ENCODE data around the gene SPO11.

Gene SPO11

GRCh38 chr20:57323034-57323433 lies 6.6 kb upstream of the SPO11 start:
- peak overlapping the region; percentile 45; the same call in 1 of the 2 replicates for H3K9ac ChIP-seq (ENCODE audit: low read depth, low read length)
- H3K4me3 ChIP-seq (ENCODE audit: low read length) = peak overlapping the region; percentile 21; the same call in 1 of the 2 replicates
- peaks cover 27% of the 10 kb centered on the region for H3K4me1 ChIP-seq (ENCODE audit: insufficient read depth, low read length)
- H3K9me3 ChIP-seq (ENCODE audit: insufficient read depth, low read depth, low read length) = no peaks in the 10 kb centered on the region
- H3K36me3 ChIP-seq (ENCODE audit: insufficient read depth, low read depth, low read length) = no peaks in the 10 kb centered on the region
- H3K27ac ChIP-seq (ENCODE audit: low read length) = no peak overlapping the region
- no peaks in the 10 kb centered on the region for H3K27me3 ChIP-seq (ENCODE audit: insufficient read depth, low read length)

GRCh38 chr20:57325632-57326356 lies 3.8 kb upstream of the SPO11 start:
- Histone ChIP-seq H3K36me3 (ENCODE audit: insufficient read depth, low read depth, low read length) (no peaks in the 10 kb centered on the region), H3K9ac (ENCODE audit: low read depth, low read length) (no peak overlapping the region), H3K27ac (ENCODE audit: low read length) (no peak overlapping the region), H3K27me3 (ENCODE audit: insufficient read depth, low read length) (peaks cover 7% of the 10 kb centered on the region), H3K4me3 (ENCODE audit: low read length) (no peak overlapping the region), H3K4me1 (ENCODE audit: insufficient read depth, low read length) (peaks cover 27% of the 10 kb centered on the region), H3K9me3 (ENCODE audit: insufficient read depth, low read depth, low read length) (no peaks in the 10 kb centered on the region)

GRCh38 chr20:57326667-57327455 lies 2.7 kb upstream of the SPO11 start:
- Histone ChIP-seq H3K9ac (ENCODE audit: low read depth, low read length) (no peak overlapping the region), H3K27me3 (ENCODE audit: insufficient read depth, low read length) (peaks cover 7% of the 10 kb centered on the region), H3K36me3 (ENCODE audit: insufficient read depth, low read depth, low read length) (no peaks in the 10 kb centered on the region), H3K4me1 (ENCODE audit: insufficient read depth, low read length) (peaks cover 27% of the 10 kb centered on the region), H3K4me3 (ENCODE audit: low read length) (no peak overlapping the region), H3K9me3 (ENCODE audit: insufficient read depth, low read depth, low read length) (no peaks in the 10 kb centered on the region), H3K27ac (ENCODE audit: low read length) (no peak overlapping the region)

GRCh38 chr20:57327820-57328219 lies 1.8 kb upstream of the SPO11 start:
- peaks cover 7% of the 10 kb centered on the region for H3K27me3 ChIP-seq (ENCODE audit: insufficient read depth, low read length)
- no peak overlapping the region for H3K4me3 ChIP-seq (ENCODE audit: low read length)
- no peak overlapping the region for H3K27ac ChIP-seq (ENCODE audit: low read length)
- no peak overlapping the region for H3K9ac ChIP-seq (ENCODE audit: low read depth, low read length)
- H3K4me1 ChIP-seq (ENCODE audit: insufficient read depth, low read length) = peaks cover 23% of the 10 kb centered on the region
- H3K36me3 ChIP-seq (ENCODE audit: insufficient read depth, low read depth, low read length) = no peaks in the 10 kb centered on the region
- H3K9me3 ChIP-seq (ENCODE audit: insufficient read depth, low read depth, low read length) = no peaks in the 10 kb centered on the region

- H3K9ac ChIP-seq (ENCODE audit: low read depth, low read length) = no peak overlapping the region
- no peaks in the 10 kb centered on the region for H3K9me3 ChIP-seq (ENCODE audit: insufficient read depth, low read depth, low read length)
- no peak overlapping the region for H3K27ac ChIP-seq (ENCODE audit: low read length)
- H3K4me1 ChIP-seq (ENCODE audit: insufficient read depth, low read length) = peaks cover 11% of the 10 kb centered on the region
- peaks cover 7% of the 10 kb centered on the region for H3K27me3 ChIP-seq (ENCODE audit: insufficient read depth, low read length)
- H3K4me3 ChIP-seq (ENCODE audit: low read length) = no peak overlapping the region
- H3K36me3 ChIP-seq (ENCODE audit: insufficient read depth, low read depth, low read length) = no peaks in the 10 kb centered on the region
These were observed 1.4 kb downstream of the SPO11 start for GRCh38 chr20:57330998-57331397.

GRCh38 chr20:57332105-57333089 lies 2.8 kb downstream of the SPO11 start:
- Histone ChIP-seq H3K4me3 (ENCODE audit: low read length) (no peak overlapping the region), H3K4me1 (ENCODE audit: insufficient read depth, low read length) (no peaks in the 10 kb centered on the region), H3K9ac (ENCODE audit: low read depth, low read length) (no peak overlapping the region), H3K27me3 (ENCODE audit: insufficient read depth, low read length) (peaks cover 7% of the 10 kb centered on the region), H3K9me3 (ENCODE audit: insufficient read depth, low read depth, low read length) (no peaks in the 10 kb centered on the region), H3K36me3 (ENCODE audit: insufficient read depth, low read depth, low read length) (no peaks in the 10 kb centered on the region), H3K27ac (ENCODE audit: low read length) (no peak overlapping the region)

- Histone ChIP-seq H3K4me1 (ENCODE audit: insufficient read depth, low read length) (no peaks in the 10 kb centered on the region), H3K27me3 (ENCODE audit: insufficient read depth, low read length) (no peaks in the 10 kb centered on the region; the same call in 1 of the 2 replicates), H3K27ac (ENCODE audit: low read length) (no peak overlapping the region), H3K4me3 (ENCODE audit: low read length) (no peak overlapping the region), H3K9me3 (ENCODE audit: insufficient read depth, low read depth, low read length) (no peaks in the 10 kb centered on the region), H3K36me3 (ENCODE audit: insufficient read depth, low read depth, low read length) (no peaks in the 10 kb centered on the region), H3K9ac (ENCODE audit: low read depth, low read length) (no peak overlapping the region)
These were observed 5.8 kb downstream of the SPO11 start for GRCh38 chr20:57335392-57335791.

GRCh38 chr20:57341663-57342062 lies 12.1 kb downstream of the SPO11 start:
- Histone ChIP-seq H3K27me3 (ENCODE audit: insufficient read depth, low read length) (no peaks in the 10 kb centered on the region; the same call in 1 of the 2 replicates), H3K9ac (ENCODE audit: low read depth, low read length) (no peak overlapping the region), H3K36me3 (ENCODE audit: insufficient read depth, low read depth, low read length) (no peaks in the 10 kb centered on the region), H3K4me1 (ENCODE audit: insufficient read depth, low read length) (no peaks in the 10 kb centered on the region), H3K27ac (ENCODE audit: low read length) (no peak overlapping the region), H3K9me3 (ENCODE audit: insufficient read depth, low read depth, low read length) (no peaks in the 10 kb centered on the region), H3K4me3 (ENCODE audit: low read length) (no peak overlapping the region)

GRCh38 chr20:57342829-57343228 lies 13.2 kb downstream of the SPO11 start:
- H3K9me3 ChIP-seq (ENCODE audit: insufficient read depth, low read depth, low read length) = no peaks in the 10 kb centered on the region
- H3K27me3 ChIP-seq (ENCODE audit: insufficient read depth, low read length) = no peaks in the 10 kb centered on the region; the same call in 1 of the 2 replicates

GRCh38 chr20:57346477-57346876 lies 16.9 kb downstream of the SPO11 start:
- H3K4me3 ChIP-seq (ENCODE audit: low read length) = no peak overlapping the region
- H3K9me3 ChIP-seq (ENCODE audit: insufficient read depth, low read depth, low read length) = no peaks in the 10 kb centered on the region
- no peak overlapping the region for H3K9ac ChIP-seq (ENCODE audit: low read depth, low read length)
- no peaks in the 10 kb centered on the region for H3K36me3 ChIP-seq (ENCODE audit: insufficient read depth, low read depth, low read length)
- H3K27ac ChIP-seq (ENCODE audit: low read length) = no peak overlapping the region
- no peaks in the 10 kb centered on the region for H3K4me1 ChIP-seq (ENCODE audit: insufficient read depth, low read length)
- no peaks in the 10 kb centered on the region; the same call in 1 of the 2 replicates for H3K27me3 ChIP-seq (ENCODE audit: insufficient read depth, low read length)

More at GRCh38 chr20:57342829-57343228, 13.2 kb downstream of the SPO11 start:
- Histone ChIP-seq H3K4me3 (ENCODE audit: low read length) (no peak overlapping the region), H3K4me1 (ENCODE audit: insufficient read depth, low read length) (no peaks in the 10 kb centered on the region), H3K27ac (ENCODE audit: low read length) (no peak overlapping the region), H3K9ac (ENCODE audit: low read depth, low read length) (no peak overlapping the region), H3K36me3 (ENCODE audit: insufficient read depth, low read depth, low read length) (no peaks in the 10 kb centered on the region)

- Histone ChIP-seq H3K4me1 (ENCODE audit: insufficient read depth, low read length) (peaks cover 5% of the 10 kb centered on the region; the same call in 1 of the 2 replicates), H3K36me3 (ENCODE audit: insufficient read depth, low read depth, low read length) (no peaks in the 10 kb centered on the region), H3K27ac (ENCODE audit: low read length) (no peak overlapping the region), H3K4me3 (ENCODE audit: low read length) (no peak overlapping the region), H3K9me3 (ENCODE audit: insufficient read depth, low read depth, low read length) (no peaks in the 10 kb centered on the region), H3K27me3 (ENCODE audit: insufficient read depth, low read length) (no peaks in the 10 kb centered on the region; the same call in 1 of the 2 replicates), H3K9ac (ENCODE audit: low read depth, low read length) (no peak overlapping the region)
These were observed 17.8 kb downstream of the SPO11 start for GRCh38 chr20:57347393-57347792.

Measured in iPS-20b (cell line).